NB4 (cell line): ENCODE results near the gene OR5B12.

ENCODE experiments used
- MYC ChIP-seq: IDR thresholded peaks from 2 replicates; pipeline ENCODE4 v1.6.1; 2011; ENCODE audit warnings: low read depth, low read length
- POLR2A ChIP-seq: IDR thresholded peaks from 2 replicates; pipeline ENCODE4 v1.6.1; 2011; ENCODE audit warnings: mild to moderate bottlenecking; ENCODE audit not compliant: insufficient read length; ENCODE audit errors: extremely low read depth
- TF ChIP-seq, protein P1 (sequence below): IDR thresholded peaks from 2 replicates; pipeline ENCODE4 v1.6.1; 2011; ENCODE audit warnings: low read depth, low read length
- TF ChIP-seq, protein P2 (sequence below): IDR thresholded peaks from one replicate; pipeline ENCODE4 v1.5.1; 2012; ENCODE audit warnings: low read depth, low read length

- TF ChIP-seq, protein P1, sequence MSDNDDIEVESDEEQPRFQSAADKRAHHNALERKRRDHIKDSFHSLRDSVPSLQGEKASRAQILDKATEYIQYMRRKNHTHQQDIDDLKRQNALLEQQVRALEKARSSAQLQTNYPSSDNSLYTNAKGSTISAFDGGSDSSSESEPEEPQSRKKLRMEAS = no peak
- TF ChIP-seq POLR2A (no peak), MYC (no peak)
- TF ChIP-seq, protein P2, sequence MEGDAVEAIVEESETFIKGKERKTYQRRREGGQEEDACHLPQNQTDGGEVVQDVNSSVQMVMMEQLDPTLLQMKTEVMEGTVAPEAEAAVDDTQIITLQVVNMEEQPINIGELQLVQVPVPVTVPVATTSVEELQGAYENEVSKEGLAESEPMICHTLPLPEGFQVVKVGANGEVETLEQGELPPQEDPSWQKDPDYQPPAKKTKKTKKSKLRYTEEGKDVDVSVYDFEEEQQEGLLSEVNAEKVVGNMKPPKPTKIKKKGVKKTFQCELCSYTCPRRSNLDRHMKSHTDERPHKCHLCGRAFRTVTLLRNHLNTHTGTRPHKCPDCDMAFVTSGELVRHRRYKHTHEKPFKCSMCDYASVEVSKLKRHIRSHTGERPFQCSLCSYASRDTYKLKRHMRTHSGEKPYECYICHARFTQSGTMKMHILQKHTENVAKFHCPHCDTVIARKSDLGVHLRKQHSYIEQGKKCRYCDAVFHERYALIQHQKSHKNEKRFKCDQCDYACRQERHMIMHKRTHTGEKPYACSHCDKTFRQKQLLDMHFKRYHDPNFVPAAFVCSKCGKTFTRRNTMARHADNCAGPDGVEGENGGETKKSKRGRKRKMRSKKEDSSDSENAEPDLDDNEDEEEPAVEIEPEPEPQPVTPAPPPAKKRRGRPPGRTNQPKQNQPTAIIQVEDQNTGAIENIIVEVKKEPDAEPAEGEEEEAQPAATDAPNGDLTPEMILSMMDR = no peak
Observed at GRCh38 chr11:58395581-58395980, 46.5 kb downstream of the OR5B12 start.
